Neural crest cell (in vitro differentiated cells): ENCODE data around the gene PLCL1. TPM values are rescaled to one million over a fixed set of nuclear protein-coding genes. Genes with fewer than 3 reads are reported as not detected.

Experiments used
- DNase-seq: peaks from one replicate; pipeline ENCODE4 v3.0.0; 2021; ENCODE audit warnings: low read depth, mixed read lengths, low spot score
- H3K27ac Mint-ChIP-seq: one replicate; pipeline ENCODE4 v1.8.0; 2021; ENCODE audit warnings: mild to moderate bottlenecking, mixed read lengths; ENCODE audit not compliant: unreplicated experiment
- H3K27me3 Mint-ChIP-seq: 2 replicates; pipeline ENCODE4 v1.8.0; 2021; ENCODE audit warnings: low read depth, mild to moderate bottlenecking, mixed read lengths
- H3K36me3 Mint-ChIP-seq: 2 replicates; pipeline ENCODE4 v1.8.0; 2021; ENCODE audit warnings: low read depth, mild to moderate bottlenecking, mixed read lengths
- H3K4me1 Mint-ChIP-seq: 2 replicates; pipeline ENCODE4 v1.8.0; 2021; ENCODE audit warnings: mixed read lengths
- H3K4me3 Mint-ChIP-seq: one replicate; pipeline ENCODE4 v1.8.0; 2021; ENCODE audit warnings: mild to moderate bottlenecking, mixed read lengths
- H3K9me3 Mint-ChIP-seq: 2 replicates; pipeline ENCODE4 v1.8.0; 2021; ENCODE audit warnings: mixed read lengths
- total RNA-seq: library from RNA; stranded (reverse); gene quantifications from 2 replicates; pipeline ENCODE4 v1.2.1, GENCODE V29; 2021
- TF ChIP-seq, protein P1 (sequence below): fragments of 200-600 bp; sonication (generic); conservative IDR thresholded peaks from 2 replicates; pipeline ENCODE4 v1.5.0; 2021; ENCODE audit warnings: antibody characterized with exemption, mild to moderate bottlenecking

PLCL1 gene
- total RNA-seq, 1 donor from 2014 or later = 0.72 TPM

- Mint-ChIP-seq H3K4me3 (no peak overlapping the region), H3K27ac (no peak overlapping the region), H3K27me3 (peaks cover 9% of the 10 kb centered on the region), H3K9me3 (no peaks in the 10 kb centered on the region), H3K4me1 (no peaks in the 10 kb centered on the region), H3K36me3 (no peaks in the 10 kb centered on the region)
- TF ChIP-seq, protein P1, sequence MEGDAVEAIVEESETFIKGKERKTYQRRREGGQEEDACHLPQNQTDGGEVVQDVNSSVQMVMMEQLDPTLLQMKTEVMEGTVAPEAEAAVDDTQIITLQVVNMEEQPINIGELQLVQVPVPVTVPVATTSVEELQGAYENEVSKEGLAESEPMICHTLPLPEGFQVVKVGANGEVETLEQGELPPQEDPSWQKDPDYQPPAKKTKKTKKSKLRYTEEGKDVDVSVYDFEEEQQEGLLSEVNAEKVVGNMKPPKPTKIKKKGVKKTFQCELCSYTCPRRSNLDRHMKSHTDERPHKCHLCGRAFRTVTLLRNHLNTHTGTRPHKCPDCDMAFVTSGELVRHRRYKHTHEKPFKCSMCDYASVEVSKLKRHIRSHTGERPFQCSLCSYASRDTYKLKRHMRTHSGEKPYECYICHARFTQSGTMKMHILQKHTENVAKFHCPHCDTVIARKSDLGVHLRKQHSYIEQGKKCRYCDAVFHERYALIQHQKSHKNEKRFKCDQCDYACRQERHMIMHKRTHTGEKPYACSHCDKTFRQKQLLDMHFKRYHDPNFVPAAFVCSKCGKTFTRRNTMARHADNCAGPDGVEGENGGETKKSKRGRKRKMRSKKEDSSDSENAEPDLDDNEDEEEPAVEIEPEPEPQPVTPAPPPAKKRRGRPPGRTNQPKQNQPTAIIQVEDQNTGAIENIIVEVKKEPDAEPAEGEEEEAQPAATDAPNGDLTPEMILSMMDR = no peak
- no peak for DNase-seq
Measured at GRCh38 chr2:197779261-197779660, 25.1 kb upstream of the PLCL1 start.

- TF ChIP-seq, protein P1 = no peak
- no peak for DNase-seq
- Mint-ChIP-seq H3K4me3 (no peak overlapping the region), H3K27ac (no peak overlapping the region), H3K27me3 (peaks cover 20% of the 10 kb centered on the region), H3K36me3 (no peaks in the 10 kb centered on the region), H3K4me1 (no peaks in the 10 kb centered on the region), H3K9me3 (no peaks in the 10 kb centered on the region)
Measured at GRCh38 chr2:197782126-197782525, 22.3 kb upstream of the PLCL1 start.

- H3K27ac Mint-ChIP-seq = no peak within 1 kb of the TSS
- H3K27me3 Mint-ChIP-seq = peaks cover 34% of the 10 kb centered on the region
- DNase-seq = no peak
- no peaks in the 10 kb centered on the region for H3K36me3 Mint-ChIP-seq
- no peaks in the 10 kb centered on the region for H3K4me1 Mint-ChIP-seq
- TF ChIP-seq, protein P1 = no peak
- no peak within 1 kb of the TSS for H3K4me3 Mint-ChIP-seq
- H3K9me3 Mint-ChIP-seq = no peaks in the 10 kb centered on the region
Measured at GRCh38 chr2:197784956-197785941, 19.1 kb upstream of the PLCL1 start, which contains the start of gene BOLL. Gene BOLL (minus strand): TSS chr2:197785319. CDS start chr2:197781850, 3,469 bp downstream.

DNA sequence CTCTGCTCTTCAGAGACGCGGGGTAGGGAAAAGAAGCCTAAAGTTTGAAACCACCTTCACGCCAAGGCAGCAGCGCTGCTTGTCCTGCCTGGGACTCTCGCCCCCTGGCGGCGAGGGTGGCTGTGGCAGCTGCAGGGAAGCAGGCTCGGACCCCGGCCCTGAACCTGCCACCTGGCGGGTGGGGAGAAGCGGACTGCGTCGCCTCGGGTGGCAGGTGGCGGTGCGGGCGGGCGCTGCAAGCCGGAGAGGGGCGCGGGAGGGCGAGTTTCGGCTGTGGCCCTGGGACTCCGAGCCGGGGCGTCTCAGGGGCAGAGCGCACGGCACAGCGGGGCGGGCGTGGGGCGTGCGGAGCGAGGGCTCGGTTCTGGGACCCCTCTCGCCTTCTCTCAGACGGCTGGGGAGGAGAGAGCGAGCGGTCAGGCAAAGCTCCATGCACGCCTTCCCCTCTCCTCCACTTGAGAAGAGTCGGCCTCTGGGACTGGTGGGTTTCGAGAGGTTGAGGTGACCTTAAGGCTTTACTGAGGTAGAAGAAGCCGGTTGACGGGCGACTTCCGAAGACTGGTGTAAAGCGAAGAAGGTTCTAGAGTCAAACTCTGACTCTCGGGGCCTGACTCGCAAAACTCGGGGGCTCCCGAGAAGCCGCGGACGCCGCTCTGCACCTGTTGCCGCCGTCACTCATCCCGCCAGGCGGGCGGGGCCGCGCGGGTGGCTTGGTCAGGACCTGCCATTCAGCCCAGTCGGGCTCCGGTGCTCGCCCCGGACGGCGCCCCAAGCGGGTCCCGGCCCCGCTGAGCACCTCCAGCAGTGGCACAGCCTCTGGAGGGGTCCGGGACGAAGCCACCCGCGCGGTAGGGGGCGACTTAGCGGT lies 18.1 kb upstream of the PLCL1 start:
- TF ChIP-seq, protein P1 = peak; percentile 61
- no peaks in the 10 kb centered on the region for H3K36me3 Mint-ChIP-seq
- H3K9me3 Mint-ChIP-seq = no peaks in the 10 kb centered on the region
- H3K4me3 Mint-ChIP-seq = no peak overlapping the region
- no peak overlapping the region for H3K27ac Mint-ChIP-seq
- H3K27me3 Mint-ChIP-seq = peaks cover 37% of the 10 kb centered on the region
- H3K4me1 Mint-ChIP-seq = no peaks in the 10 kb centered on the region
- DNase-seq = peak; percentile 14

DNA sequence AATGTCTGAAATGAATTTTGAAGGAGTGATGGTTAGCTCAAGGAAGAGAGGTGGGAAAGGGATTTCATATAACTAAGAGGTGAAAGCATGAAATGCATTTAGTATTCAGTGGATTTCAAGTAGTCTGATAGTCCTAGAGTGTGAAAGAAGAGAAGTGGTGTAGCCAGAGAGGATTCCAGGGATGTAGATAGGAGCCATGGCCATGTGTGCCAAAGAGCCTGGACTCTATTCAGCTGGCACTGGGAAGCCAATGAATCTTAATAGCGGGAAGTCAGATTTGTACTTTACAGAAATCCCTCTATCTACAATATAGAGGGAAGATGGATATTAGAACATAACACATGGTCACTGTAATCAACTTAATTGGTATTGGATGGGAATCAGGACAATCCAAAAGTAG lies 10.9 kb upstream of the PLCL1 start:
- Mint-ChIP-seq H3K4me1 (peaks cover 4% of the 10 kb centered on the region), H3K27me3 (peaks cover 9% of the 10 kb centered on the region), H3K36me3 (peaks cover 4% of the 10 kb centered on the region), H3K27ac (no peak overlapping the region), H3K4me3 (no peak overlapping the region), H3K9me3 (peaks cover 4% of the 10 kb centered on the region)
- DNase-seq = no peak
- TF ChIP-seq, protein P1 = no peak
